K562 (cell line): ENCODE results near the gene PDCD6IP. TPM values are rescaled to one million over a fixed set of nuclear protein-coding genes. Genes with fewer than 3 reads are reported as not detected.

Experiments
- ATAC-seq: fragments of 200-7000 bp; cut with Tn5 transposase; 3 replicates; pipeline ENCODE4 v1.9.1; 2020; ENCODE audit warnings: moderate library complexity
- BruUV-seq: library from RNA; stranded (reverse); fragments of 400-500 nt; replicated peaks from 2 replicates; lab custom pipeline; 2021; lab: Mats Ljungman, UMichigan
- CTCF ChIA-PET: fragments of 300-600 bp; formaldehyde crosslinking; extraction: SDS; loops from one replicate; lab custom pipeline; 2021; ENCODE audit warnings: low intra/inter-chr PET ratio; lab: Yijun Ruan, JAX
- POLR2A ChIA-PET: fragments of 300-600, 350-650 bp; sonication (Branson Sonifier 250); formaldehyde crosslinking; extraction: SDS; loops from one replicate; lab custom pipeline; 2021; ENCODE audit warnings: antibody characterized with exemption, inconsistent platforms; lab: Yijun Ruan, JAX
- DNase-seq, 4 experiments: peaks; one replicate each; pipeline versions ENCODE4 v3.0.0 to v3.0.0-alpha.2; 2011 to 2018; ENCODE audit warnings: low spot score in 3 of 4, mixed read lengths in 3 of 4; ENCODE audit errors: extremely low read depth in 1 of 4
- FAIRE-seq: peaks from 2 replicates; lab custom pipeline; 2011; peaks lifted over from hg19 to GRCh38; lab: Jason Lieb, UNC
- H2AFZ ChIP-seq: 2 replicates; pipeline ENCODE4 v1.6.0; 2011; ENCODE audit warnings: low read depth, low read length, control low read depth, inconsistent platforms
- H3K27ac ChIP-seq: fragments of 200-600 bp; 3 replicates; pipeline ENCODE4 v1.8.0; 2011; ENCODE audit warnings: low read depth, mild to moderate bottlenecking, control low read depth, inconsistent platforms, low read length, moderate library complexity, mixed read lengths; ENCODE audit errors: extremely low read depth
- H3K27me3 ChIP-seq, 2 experiments: fragments of 300-600 bp in 1 of 2; 2 replicates in 1 of 2; 3 replicates in 1 of 2; pipeline versions ENCODE4 v1.6.0 to v1.8.0; 2011; ENCODE audit warnings: inconsistent platforms in 2 of 2, low read length in 2 of 2, mild to moderate bottlenecking in 1 of 2, mixed read lengths in 1 of 2, moderate library complexity in 1 of 2; ENCODE audit not compliant: control insufficient read depth in 2 of 2, insufficient read depth in 2 of 2
- H3K36me3 ChIP-seq: fragments of 300-600 bp; 3 replicates; pipeline ENCODE4 v1.8.0; 2011; ENCODE audit warnings: mild to moderate bottlenecking, low read length, inconsistent platforms; ENCODE audit not compliant: control insufficient read depth, insufficient read depth
- H3K4me1 ChIP-seq, 2 experiments: fragments of 200-600 bp in 1 of 2; replicated peaks in 1 of 2; 2 replicates in 1 of 2; 3 replicates in 1 of 2; pipeline versions ENCODE4 v1.5.1 to v1.8.0; 2011; ENCODE audit warnings: inconsistent platforms in 2 of 2, low read length in 2 of 2, mild to moderate bottlenecking in 1 of 2, mixed read lengths in 1 of 2, moderate library complexity in 1 of 2; ENCODE audit not compliant: control insufficient read depth in 2 of 2, insufficient read depth in 2 of 2
- H3K4me2 ChIP-seq: 2 replicates; pipeline ENCODE4 v1.6.1; 2011; ENCODE audit warnings: low read length, control low read depth, inconsistent platforms, mixed read lengths; ENCODE audit not compliant: insufficient read depth
- H3K4me3 ChIP-seq: fragments of 200-600 bp; sonication (generic), shearing (Covaris generic); 2 replicates; pipeline ENCODE4 v1.5.1; 2016; ENCODE audit warnings: control low read depth, inconsistent platforms
- H3K79me2 ChIP-seq: fragments of 200-600 bp; 3 replicates; pipeline ENCODE4 v1.8.0; 2011; ENCODE audit warnings: low read length, inconsistent platforms; ENCODE audit not compliant: control insufficient read depth, insufficient read depth
- H3K9ac ChIP-seq, 2 experiments: 2 replicates each; pipeline versions ENCODE4 v1.6.0 to v1.6.1; 2011; ENCODE audit warnings: low read depth in 2 of 2, low read length in 2 of 2, control low read depth in 1 of 2, inconsistent platforms in 1 of 2, mild to moderate bottlenecking in 1 of 2, mixed read lengths in 1 of 2; ENCODE audit not compliant: insufficient read depth in 1 of 2
- H3K9me1 ChIP-seq: one replicate; pipeline ENCODE4 v1.6.0; 2011; ENCODE audit warnings: inconsistent platforms, mild to moderate bottlenecking, low read length, moderate library complexity; ENCODE audit not compliant: control insufficient read depth, insufficient read depth
- H3K9me3 ChIP-seq: replicated peaks from 2 replicates; pipeline ENCODE4 v1.5.1; 2011; ENCODE audit warnings: low read depth, low read length, inconsistent platforms; ENCODE audit not compliant: control insufficient read depth, insufficient read depth
- H4K20me1 ChIP-seq: replicated peaks from 2 replicates; pipeline ENCODE4 v1.6.1; 2011; ENCODE audit warnings: low read length, inconsistent platforms, mixed read lengths; ENCODE audit not compliant: control insufficient read depth, insufficient read depth
- ARHGAP35 ChIP-seq: fragments of 450-650 bp; IDR thresholded peaks from 2 replicates; pipeline ENCODE4 v1.6.1; 2018; ENCODE audit not compliant: partially characterized antibody
- CREM ChIP-seq: IDR thresholded peaks from 2 replicates; pipeline ENCODE4 v1.6.1; 2014; ENCODE audit warnings: antibody characterized with exemption, low read depth
- HDGF ChIP-seq: fragments of 450-650 bp; IDR thresholded peaks from 2 replicates; pipeline ENCODE4 v1.6.1; 2016
- NR2F6 ChIP-seq: fragments of 450-650 bp; formaldehyde crosslinking; IDR thresholded peaks from 2 replicates; pipeline ENCODE4 v1.4.0; 2020; ENCODE audit warnings: mild to moderate bottlenecking
- SNIP1 ChIP-seq: fragments of 450-650 bp; IDR thresholded peaks from 2 replicates; pipeline ENCODE4 v1.7.1; 2017; ENCODE audit warnings: low read depth, mild to moderate bottlenecking
- TBL1XR1 ChIP-seq, 2 experiments: IDR thresholded peaks; 2 replicates each; pipeline ENCODE4 v1.6.1; 2012; ENCODE audit warnings: improper control_type of control experiment in 2 of 2, low read length in 2 of 2, mild to moderate bottlenecking in 1 of 2
- TFAM ChIP-seq: fragments of 250-450 bp; sonication (Bioruptor Pico); conservative IDR thresholded peaks from 2 replicates; pipeline ENCODE4 v1.5.0; 2021; ENCODE audit warnings: mild to moderate bottlenecking, moderate library complexity
- TRIM24 ChIP-seq, 2 experiments: fragments of 450-650 bp; IDR thresholded peaks; 2 replicates each; pipeline ENCODE4 v1.6.1; 2016
- U2AF1 ChIP-seq: fragments of 200-400 bp; formaldehyde crosslinking; optimal IDR thresholded peaks from 2 replicates; pipeline ENCODE3; 2017; ENCODE audit warnings: mild to moderate bottlenecking, low read depth, low read length, moderate library complexity
- ZBTB33 ChIP-seq: sonication (generic); formaldehyde crosslinking; IDR thresholded peaks from 2 replicates; pipeline ENCODE4 v1.8.1; 2023; ENCODE audit warnings: mild to moderate bottlenecking, missing genetic modification reagents
- ZKSCAN8 ChIP-seq: fragments of 200-800 bp; sonication (Bioruptor generic); IDR thresholded peaks from 2 replicates; pipeline ENCODE4 v1.6.1; 2016; ENCODE audit warnings: missing genetic modification characterization, missing compliant biosample characterization
- ZNF146 ChIP-seq: IDR thresholded peaks from one replicate; pipeline ENCODE4 v1.6.1; 2018; ENCODE audit warnings: missing compliant biosample characterization; ENCODE audit not compliant: unreplicated experiment
- WGBS: fragments of 100-300 bp; shearing (Covaris generic); methylation state at CpG from one replicate; pipeline ENCODE4 v1.1.6; 2016; ENCODE audit warnings: low coverage, mixed read lengths; ENCODE audit not compliant: insufficient coverage; ENCODE audit errors: missing lambda C conversion rate; 5-methylcytosine and 5-hydroxymethylcytosine counted together
- in situ Hi-C: fragments of 300-500 bp; cut with MboI; formaldehyde crosslinking; loops from 4 replicates; pipeline ENCODE4 v1.15.0; 2018; ENCODE audit warnings: inconsistent platforms, mixed read lengths
- intact Hi-C: fragments of 100-400 bp; cut with micrococcal nuclease; formaldehyde crosslinking; loops from 2 replicates; pipeline ENCODE4 v1.14.2; 2022
- polyA plus RNA-seq, 8 experiments: library from polyadenylated mRNA; depleted of rRNA in 4 of 8; stranded (reverse) in 5 of 8; unstranded in 3 of 8; fragments of >200 nt; fragmentation: Nextera tagmentation in 2 of 8; fragmentation: Illumina TruSeq in 1 of 8; extraction: Ambion mirVana in 2 of 8; extraction: Trizol in 1 of 8; gene quantifications; 2 replicates each; pipeline versions ENCODE4 v1.2.1 to v1.2.3, GENCODE V29; 2011 to 2014; ENCODE audit warnings: inconsistent platforms in 1 of 8, missing spikeins in 1 of 8
- total RNA-seq, 7 experiments: library from RNA; depleted of rRNA in 6 of 7; stranded (reverse); fragments of >200 nt in 6 of 7; fragmentation: Illumina TruSeq in 2 of 7; extraction: Trizol in 2 of 7; gene quantifications; 2 replicates each; pipeline versions ENCODE4 v1.2.1 to v1.2.3, GENCODE V29; 2011 to 2021; ENCODE audit warnings: low replicate concordance in 1 of 7

Gene PDCD6IP
- total and polyA plus RNA-seq, 9 of the 15 experiments (the other 6 are each of a cell fraction or from before 2014, with no cell fraction given) = 40.2 to 302 (median 122) TPM

- no peak for TF ChIP-seq TBL1XR1 (IDR thresholded peaks at IDR 0.05; ENCODE audit: low read length in 2 of 2)
- TF ChIP-seq TRIM24 (IDR thresholded peaks at IDR 0.05) = no peak
- TF ChIP-seq ZBTB33 (CRISPR knock-in tag) = no peak
- TF ChIP-seq NR2F6 = no peak
- TF ChIP-seq ZKSCAN8 (CRISPR knock-in tag) = no peak
- TF ChIP-seq ARHGAP35 = no peak
- TF ChIP-seq HDGF = no peak
- no peak for TF ChIP-seq TFAM (CRISPR knock-in tag)
- TF ChIP-seq U2AF1 = no peak
- TF ChIP-seq ZNF146 (CRISPR knock-in tag) = no peak
- TF ChIP-seq CREM = no peak
- TF ChIP-seq SNIP1 = no peak
- CTCF ChIA-PET = no interaction called here
- no peak for ATAC-seq
These were observed 98.9 kb downstream of the PDCD6IP start for GRCh38 chr3:33897306-33897705.

More at GRCh38 chr3:33897306-33897705, 98.9 kb downstream of the PDCD6IP start:
- Histone ChIP-seq H3K27me3 (no peaks in the 10 kb centered on the region), H3K4me1 (peaks cover 28 to 41% of the 10 kb centered on the region in 2 experiments), H3K9ac (no peak overlapping the region), H3K9me1 (no peaks in the 10 kb centered on the region), H3K27ac (no peak overlapping the region), H4K20me1 (no peaks in the 10 kb centered on the region), H3K4me3 (no peak overlapping the region), H3K9me3 (no peaks in the 10 kb centered on the region; the same call in 1 of the 2 replicates), H3K36me3 (no peaks in the 10 kb centered on the region), H2AFZ (peak overlapping the region; percentile 37), H3K79me2 (no peaks in the 10 kb centered on the region), H3K4me2 (no peak overlapping the region)
- DNase-seq (no peak), FAIRE-seq (no peak)
- intact Hi-C loops = no loop called here
- in situ Hi-C loops = loop anchor here (25.0 kb wide), 1 partner anchor 365 kb away; no protein-coding TSS in a partner anchor
- BruUV-seq = no TSS peak
- POLR2A ChIA-PET = interaction anchor here (1.1 to 1.7 kb wide), 3 partner anchors 10 to 45 kb away, joined by 3 to 6 read pairs (median 4); no protein-coding TSS in a partner anchor
- WGBS = 25% methylated on average over 1 of the region's 1 CpG
